HG02571 (cell line): ENCODE measurements around the gene SMG1.
A peak's percentile ranks its signal among the peaks of the same experiment; 100 is the strongest.
"Not testable (repeated sequence)": the region's sequence is repeated elsewhere in the genome, so short reads cannot be mapped to it uniquely, and the experiment has no call there.

Experiments used
- ATAC-seq: cut with Tn5 transposase; IDR thresholded peaks from one replicate; pipeline ENCODE4 v1.9.1; 2021; ENCODE audit warnings: mild to moderate bottlenecking, moderate library complexity; ENCODE audit not compliant: unreplicated experiment

SMG1 gene

GRCh38 chr16:18925986-18926865 lies at the start of gene SMG1:
Gene SMG1 (minus strand): TSS chr16:18926408. CDS start chr16:18926041, 367 bp downstream.
- ATAC-seq: peak; percentile 86

GRCh38 chr16:18975109-18975508 lies 48.9 kb upstream of the SMG1 start:
- no peak for ATAC-seq

- no peak for ATAC-seq
Measured at GRCh38 chr16:18969855-18970240, 43.6 kb upstream of the SMG1 start.

- ATAC-seq: no peak
Measured at GRCh38 chr16:18969050-18969854, 43.0 kb upstream of the SMG1 start.

- no peak for ATAC-seq
Measured at GRCh38 chr16:18966791-18967190, 40.6 kb upstream of the SMG1 start.

- no peak for ATAC-seq
Measured at GRCh38 chr16:18965555-18965954, 39.3 kb upstream of the SMG1 start.

GRCh38 chr16:18959031-18959505 lies 32.9 kb upstream of the SMG1 start:
- ATAC-seq: no peak

GRCh38 chr16:18958621-18959029 lies 32.4 kb upstream of the SMG1 start:
- ATAC-seq: no peak

GRCh38 chr16:18956658-18957241 lies 30.5 kb upstream of the SMG1 start:
- not testable (repeated sequence) for ATAC-seq

GRCh38 chr16:18955874-18956580 lies 29.8 kb upstream of the SMG1 start:
- not testable (repeated sequence) for ATAC-seq

GRCh38 chr16:18953547-18953946 lies 27.3 kb upstream of the SMG1 start:
- ATAC-seq: no peak

GRCh38 chr16:18950469-18951185 lies 24.4 kb upstream of the SMG1 start:
- no peak for ATAC-seq

GRCh38 chr16:18948372-18949020 lies 22.3 kb upstream of the SMG1 start:
- ATAC-seq: no peak

- ATAC-seq: no peak
Measured at GRCh38 chr16:18945233-18945632, 19.0 kb upstream of the SMG1 start.

- ATAC-seq: no peak
Measured at GRCh38 chr16:18943414-18943813, 17.2 kb upstream of the SMG1 start.

GRCh38 chr16:18942061-18942460 lies 15.9 kb upstream of the SMG1 start:
- no peak for ATAC-seq

- ATAC-seq: no peak
Measured at GRCh38 chr16:18941471-18941870, 15.3 kb upstream of the SMG1 start.

GRCh38 chr16:18938986-18939385 lies 12.8 kb upstream of the SMG1 start:
- ATAC-seq: no peak

- ATAC-seq: no peak
Measured at GRCh38 chr16:18937390-18937789, 11.2 kb upstream of the SMG1 start.
